Pancreas (tissue), 10 donors: ENCODE data around the gene NR2E3. TPM values are rescaled to one million over a fixed set of nuclear protein-coding genes. Genes with fewer than 3 reads are reported as not detected.

Experiments
- ATAC-seq, 4 donors: fragments of 200-7000 bp; cut with Tn5 transposase; one replicate each; pipeline versions ENCODE4 v1.8.0 to v1.9.1; 2020; ENCODE audit warnings: mild to moderate bottlenecking in 4 of 4, moderate library complexity in 4 of 4
- DNase-seq, 6 donors: peaks; one replicate each; pipeline ENCODE4 v3.0.0-alpha.2; 2020
- FAIRE-seq: peaks from 2 replicates; lab custom pipeline; 2012; peaks lifted over from hg19 to GRCh38; lab: Jason Lieb, UNC
- H3K27ac ChIP-seq, 4 donors: fragments of 200-600 bp; sonication (generic); 1 replicate in 3 of 4; 2 replicates in 1 of 4; pipeline versions ENCODE4 v1.5.0 to v1.8.0; 2020
- H3K27me3 ChIP-seq, 4 donors: fragments of 200-600 bp; one replicate each; pipeline ENCODE4 v1.8.0; 2021
- H3K36me3 ChIP-seq, 3 donors: fragments of 200-600 bp; sonication (generic) in 1 of 3; one replicate each; pipeline versions ENCODE4 v1.5.0 to v1.8.0; 2020 to 2021
- H3K4me1 ChIP-seq, 3 donors: fragments of 200-600 bp; one replicate each; pipeline ENCODE4 v1.8.0; 2021
- H3K4me3 ChIP-seq, 4 donors: fragments of 200-600 bp; sonication (generic) in 2 of 4; one replicate each; pipeline versions ENCODE4 v1.5.0 to v1.8.0; 2020 to 2021
- H3K9me3 ChIP-seq, 4 donors: fragments of 200-600 bp; one replicate each; pipeline ENCODE4 v1.8.0; 2021
- WGBS, 2 donors: extraction: QIAGEN DNeasy Blood & Tissue Kit; methylation state at CpG; one replicate each; pipeline ENCODE4 v1.1.7; 2013; 5-methylcytosine and 5-hydroxymethylcytosine counted together
- intact Hi-C, 3 donors: fragments of 100-400 bp; cut with DNase I; formaldehyde crosslinking; loops; one replicate each; pipeline versions ENCODE4 v1.11.1 to v1.14.2; 2022
- polyA plus RNA-seq, 2 donors: library from polyadenylated mRNA; stranded (reverse); fragments of 200-250 nt; gene quantifications; one replicate each; pipeline ENCODE4 v1.2.3, GENCODE V29; 2013
- total RNA-seq, 6 donors: library from RNA; stranded (reverse); fragmentation: NEBNext Ultra II Directional in 4 of 6; extraction: Animal tissue kit (Norgen Biotek cat#: 25700) in 4 of 6; gene quantifications; one replicate each; pipeline versions ENCODE4 v1.2.1 to v1.2.4, GENCODE V29; 2021 to 2023
- TF ChIP-seq, protein P1 (sequence below), 4 donors: fragments of 200-600 bp; sonication (generic) in 3 of 4; IDR thresholded peaks; one replicate each; pipeline versions ENCODE4 v1.5.0 to v1.8.0; 2021; ENCODE audit warnings: antibody characterized with exemption in 4 of 4
- donor health status: healthy with polysubstance abuse.
- donor health status: DM: no; HTN: no; CAD: no; lungs with moderate emphysema.
- donor health status: DM: no; HTN: no; CAD: no.
- donor health status: control.
- donor health status: control.
- donor health status: Bipolar disorder and iron deficiency.
- donor health status: DM: yes; HTN: yes; CAD: no.
- donor health status: DM: no; HTN: no; CAD: no.
- donor health status: DM: no; HTN: no; CAD: no.
- donor health status: DM: yes; HTN: yes; CAD: no.

The NR2E3 gene
- total and polyA plus RNA-seq, 8 donors = 0.19 to 0.80 (median 0.41) TPM; not detected in 1

DNA sequence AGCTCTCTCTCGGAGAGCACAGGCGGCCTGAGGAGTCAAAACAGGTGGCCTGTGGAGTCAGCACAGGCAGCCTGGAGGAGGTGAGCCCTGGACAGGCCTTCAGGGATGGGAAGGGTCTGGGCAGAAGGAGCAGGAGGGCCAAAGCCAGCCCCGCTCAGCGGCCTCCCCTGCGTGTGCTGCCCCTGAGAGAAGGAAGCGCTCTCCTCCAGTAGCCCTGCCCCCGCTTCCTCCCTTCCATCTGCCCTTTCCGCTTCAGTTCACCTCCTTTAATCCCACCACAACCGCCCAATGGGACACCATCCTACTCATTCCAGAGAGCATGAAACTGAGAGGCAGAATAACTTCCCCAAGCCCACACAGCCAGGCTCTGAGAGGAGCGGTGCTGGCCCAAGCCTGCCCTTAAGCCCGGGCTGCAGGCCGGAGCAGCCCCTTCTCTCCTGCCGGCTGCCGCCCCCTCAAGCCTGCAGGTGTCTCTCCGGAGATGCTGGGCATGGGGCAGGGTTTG, 3.2 kb upstream of the NR2E3 start:
- Histone ChIP-seq H3K9me3 (no peaks in the 10 kb centered on the region), H3K4me3 (no peak overlapping the region), H3K4me1 (no peaks in the 10 kb centered on the region), H3K27me3 (no peaks in the 10 kb centered on the region), H3K27ac (no peak overlapping the region), H3K36me3 (no peaks in the 10 kb centered on the region)
- TF ChIP-seq, protein P1, sequence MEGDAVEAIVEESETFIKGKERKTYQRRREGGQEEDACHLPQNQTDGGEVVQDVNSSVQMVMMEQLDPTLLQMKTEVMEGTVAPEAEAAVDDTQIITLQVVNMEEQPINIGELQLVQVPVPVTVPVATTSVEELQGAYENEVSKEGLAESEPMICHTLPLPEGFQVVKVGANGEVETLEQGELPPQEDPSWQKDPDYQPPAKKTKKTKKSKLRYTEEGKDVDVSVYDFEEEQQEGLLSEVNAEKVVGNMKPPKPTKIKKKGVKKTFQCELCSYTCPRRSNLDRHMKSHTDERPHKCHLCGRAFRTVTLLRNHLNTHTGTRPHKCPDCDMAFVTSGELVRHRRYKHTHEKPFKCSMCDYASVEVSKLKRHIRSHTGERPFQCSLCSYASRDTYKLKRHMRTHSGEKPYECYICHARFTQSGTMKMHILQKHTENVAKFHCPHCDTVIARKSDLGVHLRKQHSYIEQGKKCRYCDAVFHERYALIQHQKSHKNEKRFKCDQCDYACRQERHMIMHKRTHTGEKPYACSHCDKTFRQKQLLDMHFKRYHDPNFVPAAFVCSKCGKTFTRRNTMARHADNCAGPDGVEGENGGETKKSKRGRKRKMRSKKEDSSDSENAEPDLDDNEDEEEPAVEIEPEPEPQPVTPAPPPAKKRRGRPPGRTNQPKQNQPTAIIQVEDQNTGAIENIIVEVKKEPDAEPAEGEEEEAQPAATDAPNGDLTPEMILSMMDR (IDR thresholded peaks at IDR 0.05) = no peak
- intact Hi-C loops = loop anchor here in 1 of 3 donors (10.0 kb wide), 1 partner anchor 352 kb away; no protein-coding TSS in a partner anchor
- no peak for FAIRE-seq
- no peak for DNase-seq
- 79 to 86% methylated on average over 15 of the region's 15 CpGs for WGBS, 2 donors
- ATAC-seq = no peak

DNA sequence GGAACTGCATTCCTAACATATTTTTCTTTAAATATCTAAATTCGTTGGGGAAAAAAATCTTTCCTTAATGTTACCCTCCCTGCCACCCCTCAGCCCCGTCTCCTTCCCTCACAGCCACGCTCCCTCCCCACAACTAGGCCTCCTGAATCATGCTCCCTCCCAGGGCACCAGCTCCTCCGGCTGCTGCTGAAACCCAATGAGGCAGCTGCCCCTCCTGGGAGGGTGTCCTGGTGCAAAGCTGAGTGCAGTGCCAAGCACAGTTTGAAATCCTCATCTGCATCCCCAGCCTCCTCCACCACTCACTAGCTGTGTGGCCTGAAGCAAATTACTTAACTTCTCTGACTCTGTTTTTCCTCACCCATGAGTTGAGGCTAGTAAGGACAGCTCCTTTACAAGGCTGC, 2.7 kb upstream of the NR2E3 start:
- H3K4me3 ChIP-seq = no peak overlapping the region
- intact Hi-C loops = loop anchor here in 1 of 3 donors (10.0 kb wide), 1 partner anchor 353 kb away; no protein-coding TSS in a partner anchor
- no peak for FAIRE-seq
- no peaks in the 10 kb centered on the region for H3K27me3 ChIP-seq
- no peaks in the 10 kb centered on the region for H3K4me1 ChIP-seq
- H3K27ac ChIP-seq = no peak overlapping the region
- no peaks in the 10 kb centered on the region for H3K9me3 ChIP-seq
- TF ChIP-seq, protein P1 (IDR thresholded peaks at IDR 0.05) = no peak
- no peak for ATAC-seq
- no peak for DNase-seq
- 50 to 51% methylated on average over 4 of the region's 4 CpGs for WGBS, 2 donors
- no peaks in the 10 kb centered on the region for H3K36me3 ChIP-seq

DNA sequence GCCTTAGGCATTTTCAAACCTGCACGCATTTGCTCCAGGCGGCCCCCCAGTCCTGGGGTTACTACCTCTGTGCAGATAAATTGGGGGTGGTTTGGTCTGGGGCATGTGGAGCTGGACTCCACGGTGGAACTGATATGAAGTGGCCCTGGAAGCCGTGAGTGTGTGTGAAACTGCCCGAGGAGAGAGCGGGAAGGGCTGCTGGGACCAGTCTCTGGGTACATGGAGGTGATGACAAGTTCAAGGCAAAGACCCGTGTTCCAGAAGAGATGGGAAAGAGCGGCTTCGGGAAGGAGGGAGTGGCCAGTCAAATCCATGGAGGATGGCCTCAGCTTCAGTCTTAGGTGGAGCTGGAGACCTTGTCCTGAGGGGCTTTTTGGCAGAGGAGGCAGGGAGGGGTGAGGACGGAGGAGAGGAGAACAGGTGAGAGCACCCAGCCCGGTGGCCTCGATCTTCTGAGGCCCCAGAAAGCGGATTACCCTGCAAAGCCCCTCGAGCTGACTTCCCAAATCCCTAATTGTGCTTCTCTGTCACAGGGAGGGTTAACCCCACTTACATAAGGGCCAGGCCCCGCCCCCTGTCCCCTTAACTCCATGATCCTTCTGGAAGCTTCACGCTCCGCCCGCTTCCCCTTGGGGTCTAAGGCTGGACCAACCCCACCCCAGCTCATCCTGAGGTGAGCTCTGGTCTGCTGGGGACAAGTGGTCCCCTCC, 1.9 kb upstream of the NR2E3 start:
- Histone ChIP-seq H3K27ac (no peak overlapping the region), H3K9me3 (no peaks in the 10 kb centered on the region), H3K36me3 (no peaks in the 10 kb centered on the region), H3K27me3 (no peaks in the 10 kb centered on the region), H3K4me3 (no peak overlapping the region), H3K4me1 (no peaks in the 10 kb centered on the region)
- ATAC-seq = no peak
- 63 to 77% methylated on average over 18 of the region's 18 CpGs for WGBS, 2 donors
- TF ChIP-seq, protein P1 (IDR thresholded peaks at IDR 0.05) = no peak
- FAIRE-seq = no peak
- no peak for DNase-seq
- intact Hi-C loops = loop anchor here in 1 of 3 donors (10.0 kb wide), 1 partner anchor 354 kb away; no protein-coding TSS in a partner anchor

DNA sequence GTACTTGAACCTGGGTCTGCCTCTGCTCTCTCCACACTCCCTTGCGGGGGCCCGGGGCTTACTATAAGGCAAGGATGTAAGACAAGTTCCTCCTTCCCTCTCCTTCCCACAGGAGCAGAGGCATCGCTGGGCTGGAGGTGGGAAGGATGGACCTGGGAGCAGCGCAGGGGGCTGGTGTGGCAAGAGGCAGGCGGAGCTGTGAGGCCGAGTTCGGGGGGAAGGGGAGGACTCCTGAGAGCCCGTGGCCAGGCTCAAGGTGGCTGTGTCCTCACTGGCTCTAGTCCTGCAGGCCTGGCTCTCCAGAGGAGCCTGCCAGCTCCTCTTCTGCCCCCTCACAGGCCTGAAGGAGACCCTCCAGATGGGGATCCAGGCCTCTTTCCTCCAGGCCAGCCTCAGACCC, 1.0 kb upstream of the NR2E3 start:
- 64 to 77% methylated on average over 8 of the region's 8 CpGs for WGBS, 2 donors
- no peak overlapping the region for H3K4me3 ChIP-seq
- no peak overlapping the region for H3K27ac ChIP-seq
- no peak for DNase-seq
- FAIRE-seq = no peak
- intact Hi-C loops = loop anchor here in 1 of 3 donors (10.0 kb wide), 1 partner anchor 355 kb away; no protein-coding TSS in a partner anchor
- no peaks in the 10 kb centered on the region for H3K9me3 ChIP-seq
- H3K27me3 ChIP-seq = no peaks in the 10 kb centered on the region
- no peaks in the 10 kb centered on the region for H3K36me3 ChIP-seq
- no peak for ATAC-seq
- H3K4me1 ChIP-seq = no peaks in the 10 kb centered on the region
- TF ChIP-seq, protein P1 (IDR thresholded peaks at IDR 0.05) = no peak
